Measurements from ENCODE around the gene PAWR. TPM values are rescaled to one million over a fixed set of nuclear protein-coding genes. Genes with fewer than 3 reads are reported as not detected.

The PAWR gene
- total and polyA plus RNA-seq, 12 donors = 3.0 to 16.6 (median 10.2) TPM

DNA sequence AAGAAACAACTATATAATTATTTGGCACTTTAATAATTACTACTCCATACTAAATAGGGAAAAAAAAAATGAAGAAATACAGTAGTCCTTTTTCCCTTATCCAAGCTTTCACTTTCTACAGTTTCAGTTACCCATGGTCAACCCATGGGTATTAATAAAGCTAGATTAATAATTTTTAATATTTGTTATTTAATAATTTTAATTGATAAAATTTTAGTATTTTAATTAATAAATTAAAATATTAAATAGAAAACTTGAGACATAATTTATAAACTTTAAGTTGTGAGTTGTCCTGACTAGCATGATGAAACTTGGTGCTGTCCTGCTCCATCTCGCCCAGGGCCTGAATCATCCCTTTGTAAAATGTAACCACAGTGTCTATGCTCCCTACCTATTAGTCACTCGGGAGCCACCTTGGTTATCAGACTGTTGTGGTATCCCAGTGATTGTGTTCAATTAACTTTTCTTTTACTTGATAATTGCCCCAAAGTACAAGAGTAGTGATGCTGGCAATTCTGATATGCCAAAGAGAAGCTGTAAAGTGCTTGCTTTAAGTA lies 71.8 kb downstream of the PAWR start:
- H3K27ac ChIP-seq = no peak overlapping the region
- TF ChIP-seq, protein P1, sequence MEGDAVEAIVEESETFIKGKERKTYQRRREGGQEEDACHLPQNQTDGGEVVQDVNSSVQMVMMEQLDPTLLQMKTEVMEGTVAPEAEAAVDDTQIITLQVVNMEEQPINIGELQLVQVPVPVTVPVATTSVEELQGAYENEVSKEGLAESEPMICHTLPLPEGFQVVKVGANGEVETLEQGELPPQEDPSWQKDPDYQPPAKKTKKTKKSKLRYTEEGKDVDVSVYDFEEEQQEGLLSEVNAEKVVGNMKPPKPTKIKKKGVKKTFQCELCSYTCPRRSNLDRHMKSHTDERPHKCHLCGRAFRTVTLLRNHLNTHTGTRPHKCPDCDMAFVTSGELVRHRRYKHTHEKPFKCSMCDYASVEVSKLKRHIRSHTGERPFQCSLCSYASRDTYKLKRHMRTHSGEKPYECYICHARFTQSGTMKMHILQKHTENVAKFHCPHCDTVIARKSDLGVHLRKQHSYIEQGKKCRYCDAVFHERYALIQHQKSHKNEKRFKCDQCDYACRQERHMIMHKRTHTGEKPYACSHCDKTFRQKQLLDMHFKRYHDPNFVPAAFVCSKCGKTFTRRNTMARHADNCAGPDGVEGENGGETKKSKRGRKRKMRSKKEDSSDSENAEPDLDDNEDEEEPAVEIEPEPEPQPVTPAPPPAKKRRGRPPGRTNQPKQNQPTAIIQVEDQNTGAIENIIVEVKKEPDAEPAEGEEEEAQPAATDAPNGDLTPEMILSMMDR (IDR thresholded peaks at IDR 0.05) = no peak
- no peak overlapping the region for H3K4me3 ChIP-seq
- intact Hi-C loops (cut with DNase I) = no loop called here
- DNase-seq (no peak), ATAC-seq (no peak)
- no peaks in the 10 kb centered on the region for H3K4me1 ChIP-seq
- WGBS, 2 donors = 87 to 97% methylated on average over 2 of the region's 2 CpGs
- H3K36me3 ChIP-seq = peaks cover 0 to 16% (median 0%) of the 10 kb centered on the region in 9 donors
- no peaks in the 10 kb centered on the region for H3K27me3 ChIP-seq
- no peaks in the 10 kb centered on the region for H3K9me3 ChIP-seq

DNA sequence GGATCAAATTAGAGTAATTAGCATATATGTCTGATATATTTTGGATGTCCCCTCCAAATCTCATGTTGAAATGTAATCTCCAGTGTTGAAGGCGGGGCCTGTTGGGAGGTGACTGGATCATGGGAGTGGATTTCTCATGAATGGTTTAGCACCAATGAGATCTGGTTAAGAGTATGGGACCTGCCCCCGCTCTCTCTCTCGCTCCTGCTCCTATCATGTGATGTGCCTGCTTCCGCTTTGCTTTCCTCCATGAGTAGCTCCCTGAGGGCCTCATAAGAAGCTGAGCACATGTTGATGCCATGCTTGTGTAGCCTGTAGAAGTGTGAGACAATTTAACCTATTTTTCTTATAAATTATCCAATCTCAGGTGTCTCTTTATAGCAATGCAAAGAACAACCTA lies 73.1 kb downstream of the PAWR start:
- no peaks in the 10 kb centered on the region for H3K4me1 ChIP-seq
- WGBS, 2 donors = 90 to 97% methylated on average over 4 of the region's 4 CpGs
- no peak overlapping the region for H3K27ac ChIP-seq
- no peak for ATAC-seq
- H3K27me3 ChIP-seq = no peaks in the 10 kb centered on the region
- no peak overlapping the region for H3K4me3 ChIP-seq
- DNase-seq = no peak
- intact Hi-C loops (cut with DNase I) = no loop called here
- H3K9me3 ChIP-seq = no peaks in the 10 kb centered on the region
- TF ChIP-seq, protein P1 (IDR thresholded peaks at IDR 0.05) = no peak
- H3K36me3 ChIP-seq = peaks cover 0 to 16% (median 0%) of the 10 kb centered on the region in 9 donors

DNA sequence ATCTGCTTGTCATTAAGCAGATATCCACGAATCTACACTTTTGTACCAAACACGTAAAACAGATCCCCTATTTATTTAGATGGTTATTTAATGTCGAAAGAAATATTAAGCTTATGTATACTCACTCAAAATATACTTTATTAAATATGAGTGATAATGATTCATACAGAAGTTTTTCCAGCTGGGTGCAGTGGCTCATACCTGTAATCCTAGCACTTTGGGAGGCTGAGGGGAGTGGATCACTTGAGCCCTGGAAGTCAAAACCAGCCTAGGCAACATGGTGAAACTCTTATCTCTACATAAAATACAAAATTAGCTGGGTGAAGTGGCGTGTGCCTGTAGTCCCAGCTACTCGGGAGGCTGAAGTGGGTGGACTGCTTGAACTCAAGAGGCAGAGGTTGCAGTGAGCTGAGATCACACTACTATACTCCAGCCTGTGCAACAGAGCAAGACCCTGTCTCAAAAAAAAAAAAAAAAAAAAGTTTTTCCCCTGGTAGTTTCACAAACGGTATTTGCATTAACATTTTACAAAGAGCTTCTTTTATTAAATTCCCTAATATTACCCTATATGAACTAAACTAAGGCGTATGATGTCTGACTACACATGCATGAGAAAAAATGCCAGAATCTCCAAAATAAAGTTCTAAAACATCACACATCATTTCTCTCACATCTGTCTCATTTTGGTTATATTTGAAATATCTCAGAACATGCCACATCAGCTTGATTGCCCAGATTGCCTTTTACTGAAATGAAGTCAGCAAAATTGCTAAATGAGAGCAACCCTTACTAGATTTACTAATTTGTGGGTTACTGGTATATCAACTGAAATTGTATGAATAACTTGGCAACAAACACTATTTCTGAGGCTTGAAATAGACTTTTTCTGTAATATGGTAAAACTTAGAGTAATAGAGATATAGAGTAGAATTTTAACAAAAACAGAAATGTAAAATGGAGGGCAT lies 74.9 kb downstream of the PAWR start:
- no peaks in the 10 kb centered on the region for H3K27me3 ChIP-seq
- H3K27ac ChIP-seq = no peak overlapping the region
- H3K4me1 ChIP-seq = no peaks in the 10 kb centered on the region
- WGBS, 2 donors = 70 to 73% methylated on average over 7 of the region's 7 CpGs
- ATAC-seq (no peak), DNase-seq (no peak)
- H3K36me3 ChIP-seq = peaks cover 0 to 15% (median 0%) of the 10 kb centered on the region in 9 donors
- intact Hi-C loops (cut with DNase I) = no loop called here
- TF ChIP-seq, protein P1 (IDR thresholded peaks at IDR 0.05) = no peak
- H3K4me3 ChIP-seq = no peak overlapping the region
- no peaks in the 10 kb centered on the region for H3K9me3 ChIP-seq

DNA sequence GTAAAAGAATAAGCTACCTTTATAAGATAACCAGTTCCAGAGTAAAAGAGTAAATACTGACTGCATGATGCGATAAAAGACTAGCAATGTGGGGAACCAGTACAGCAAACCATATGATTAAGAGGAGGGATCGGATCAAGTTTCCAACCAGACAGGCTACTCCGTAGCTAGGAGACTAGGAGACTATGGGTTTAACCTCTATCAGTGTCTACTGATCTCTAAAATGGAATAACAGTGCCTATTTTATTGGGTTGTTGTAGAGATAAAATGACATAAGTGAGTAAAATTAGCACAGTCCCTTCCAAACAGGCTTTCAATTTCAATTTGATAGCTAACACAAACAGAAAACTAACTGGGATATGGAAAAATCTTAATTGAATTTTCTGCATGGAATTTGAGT lies 76.0 kb downstream of the PAWR start:
- no peak for DNase-seq
- intact Hi-C loops (cut with DNase I) = no loop called here
- H3K27ac ChIP-seq = no peak overlapping the region
- H3K9me3 ChIP-seq = peaks cover 0 to 6% (median under 1%) of the 10 kb centered on the region in 11 donors
- WGBS, 2 donors = 94 to 96% methylated on average over 3 of the region's 3 CpGs
- TF ChIP-seq, protein P1 (IDR thresholded peaks at IDR 0.05) = no peak
- H3K4me1 ChIP-seq = no peaks in the 10 kb centered on the region
- peaks cover 0 to 4% (median 0%) of the 10 kb centered on the region in 9 donors for H3K36me3 ChIP-seq
- ATAC-seq = no peak
- no peaks in the 10 kb centered on the region for H3K27me3 ChIP-seq
- H3K4me3 ChIP-seq = no peak overlapping the region

Data from heart right ventricle (tissue), 16 donors.